Esophagus squamous epithelium (tissue), 4 donors: ENCODE data around the gene WFDC13.

ENCODE experiments used
- CTCF ChIP-seq, 6 experiments: fragments of 450-650 bp in 4 of 6; fragments of 200-600 bp in 2 of 6; sonication (generic) in 2 of 6; IDR thresholded peaks; one replicate each; pipeline ENCODE4 v1.5.1; 2016 to 2019; ENCODE audit warnings: antibody characterized with exemption in 6 of 6, mild to moderate bottlenecking in 4 of 6, moderate library complexity in 4 of 6
- POLR2A ChIP-seq, 4 donors: fragments of 450-650 bp; IDR thresholded peaks; one replicate each; pipeline ENCODE4 v1.6.1; 2017; ENCODE audit warnings: antibody characterized with exemption in 4 of 4, mild to moderate bottlenecking in 4 of 4, moderate library complexity in 3 of 4

DNA sequence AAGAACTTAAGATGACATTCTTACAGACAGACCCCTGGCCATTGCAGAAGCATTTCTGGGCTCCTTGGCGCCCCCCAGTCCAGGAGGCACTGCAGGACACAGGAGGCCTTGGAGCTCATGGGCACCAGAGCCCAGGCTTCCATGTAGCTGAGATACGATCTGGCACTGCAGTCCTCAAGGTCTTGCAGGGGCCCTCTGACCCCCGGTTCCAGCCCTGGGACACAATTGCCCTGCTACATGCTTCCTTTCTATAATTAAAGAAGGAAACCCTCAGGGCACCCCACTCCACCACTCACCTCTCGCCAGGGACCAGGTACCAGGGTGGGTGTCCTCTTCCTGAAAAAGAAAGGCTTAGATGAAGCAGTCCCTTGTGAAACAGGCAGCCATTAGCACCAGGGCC is 56.3 kb downstream of the WFDC13 start:
- TF ChIP-seq POLR2A (IDR thresholded peaks at IDR 0.05) (no peak), CTCF (IDR thresholded peaks at IDR 0.05) (no peak)
